Measurements from ENCODE around the gene ZNF682.
"Not testable (repeated sequence)": the region's sequence is repeated elsewhere in the genome, so short reads cannot be mapped to it uniquely, and the experiment has no call there.

ZNF682 gene

GRCh38 chr19:20066861-20067260 lies 27.6 kb upstream of the ZNF682 start (continued):
- TF ChIP-seq ZNF24 (tag by site-specific recombination; IDR thresholded peaks at IDR 0.05) (no peak), ZNF529 (tag by site-specific recombination; IDR thresholded peaks at IDR 0.05; ENCODE audit: insufficient replicate concordance) (no peak), ZNF776 (tag by site-specific recombination; IDR thresholded peaks at IDR 0.05; ENCODE audit: borderline replicate concordance) (no peak), ZNF350 (tag by site-specific recombination; IDR thresholded peaks at IDR 0.05) (no peak), ZNF658 (tag by site-specific recombination; IDR thresholded peaks at IDR 0.05) (no peak)

GRCh38 chr19:20060282-20060681 lies 21.0 kb upstream of the ZNF682 start:
- no peak overlapping the region for H3K4me3 ChIP-seq (ENCODE audit: low read depth, low read length)
- H3K4me1 ChIP-seq (ENCODE audit: control insufficient read depth, insufficient read depth, low read length), result no peaks in the 10 kb centered on the region
- H3K36me3 ChIP-seq (ENCODE audit: control insufficient read depth in 2 of 2, insufficient read depth in 1 of 2, low read length in 2 of 2), result no peaks in the 10 kb centered on the region
- H3K27ac ChIP-seq (ENCODE audit: extremely low read depth, low read depth, low read length), result no peak overlapping the region
- TF ChIP-seq PRDM1 (tag by site-specific recombination; IDR thresholded peaks at IDR 0.05) (no peak), KLF16 (tag by site-specific recombination; IDR thresholded peaks at IDR 0.05) (no peak), ZNF596 (tag by site-specific recombination; IDR thresholded peaks at IDR 0.05) (no peak), ZNF324 (tag by site-specific recombination; IDR thresholded peaks at IDR 0.05) (no peak), ZNF18 (tag by site-specific recombination; IDR thresholded peaks at IDR 0.05) (no peak), SETDB1 (IDR thresholded peaks at IDR 0.05; ENCODE audit: insufficient read length, low read length) (no peak), ZNF571 (tag by site-specific recombination; IDR thresholded peaks at IDR 0.05) (no peak), ZNF26 (tag by site-specific recombination; IDR thresholded peaks at IDR 0.05) (no peak), EGR2 (tag by site-specific recombination; IDR thresholded peaks at IDR 0.05; ENCODE audit: low read depth) (no peak), ZNF518A (tag by site-specific recombination; conservative IDR thresholded peaks at IDR 0.05; ENCODE audit: low read depth) (no peak), ZNF202 (tag by site-specific recombination; IDR thresholded peaks at IDR 0.05; ENCODE audit: borderline replicate concordance) (no peak), ZBTB17 (tag by site-specific recombination; IDR thresholded peaks at IDR 0.05) (no peak), GFI1B (tag by site-specific recombination; IDR thresholded peaks at IDR 0.05) (no peak), ZSCAN16 (tag by site-specific recombination; IDR thresholded peaks at IDR 0.05) (no peak), ZEB2 (tag by site-specific recombination; IDR thresholded peaks at IDR 0.05) (no peak), KLF17 (tag by site-specific recombination; IDR thresholded peaks at IDR 0.05) (no peak), ZNF280D (tag by site-specific recombination; IDR thresholded peaks at IDR 0.05) (no peak), ZNF354C (tag by site-specific recombination; IDR thresholded peaks at IDR 0.05; ENCODE audit: borderline replicate concordance, low read depth) (no peak)
- POLR2A ChIA-PET, result no interaction called here
- no peaks in the 10 kb centered on the region for H3K9me3 ChIP-seq (ENCODE audit: control insufficient read depth, insufficient read depth, low read depth, low read length)
- CTCF ChIA-PET, result interaction anchor here (0.7 kb wide), 1 partner anchor 18 kb away, joined by 4 read pairs; no protein-coding TSS in a partner anchor

GRCh38 chr19:20058738-20059137 lies 19.4 kb upstream of the ZNF682 start:
- POLR2A ChIA-PET; H3K4me3 ChIP-seq (ENCODE audit: low read depth, low read length); H3K36me3 ChIP-seq (ENCODE audit: control insufficient read depth in 2 of 2, insufficient read depth in 1 of 2, low read length in 2 of 2); H3K4me1 ChIP-seq (ENCODE audit: control insufficient read depth, insufficient read depth, low read length); H3K9me3 ChIP-seq (ENCODE audit: control insufficient read depth, insufficient read depth, low read depth, low read length); H3K27ac ChIP-seq (ENCODE audit: extremely low read depth, low read depth, low read length); CTCF ChIA-PET: not testable (repeated sequence)
